K562 (cell line): ENCODE results near the gene MATCAP1. TPM values are rescaled to one million over a fixed set of nuclear protein-coding genes. Genes with fewer than 3 reads are reported as not detected.

ENCODE experiments used
- ATAC-seq: fragments of 200-7000 bp; cut with Tn5 transposase; 3 replicates; pipeline ENCODE4 v1.9.1; 2020; ENCODE audit warnings: moderate library complexity
- BruUV-seq: library from RNA; stranded (reverse); fragments of 400-500 nt; replicated peaks from 2 replicates; lab custom pipeline; 2021; lab: Mats Ljungman, UMichigan
- CTCF ChIA-PET: fragments of 300-600 bp; formaldehyde crosslinking; extraction: SDS; loops from one replicate; lab custom pipeline; 2021; ENCODE audit warnings: low intra/inter-chr PET ratio; lab: Yijun Ruan, JAX
- POLR2A ChIA-PET: fragments of 300-600, 350-650 bp; sonication (Branson Sonifier 250); formaldehyde crosslinking; extraction: SDS; loops from one replicate; lab custom pipeline; 2021; ENCODE audit warnings: antibody characterized with exemption, inconsistent platforms; lab: Yijun Ruan, JAX
- DNase-seq, 4 experiments: peaks; one replicate each; pipeline versions ENCODE4 v3.0.0 to v3.0.0-alpha.2; 2011 to 2018; ENCODE audit warnings: low spot score in 3 of 4, mixed read lengths in 3 of 4; ENCODE audit errors: extremely low read depth in 1 of 4
- FAIRE-seq: peaks from 2 replicates; lab custom pipeline; 2011; peaks lifted over from hg19 to GRCh38; lab: Jason Lieb, UNC
- H2AFZ ChIP-seq: 2 replicates; pipeline ENCODE4 v1.6.0; 2011; ENCODE audit warnings: low read depth, low read length, control low read depth, inconsistent platforms
- H3K27ac ChIP-seq: fragments of 200-600 bp; 3 replicates; pipeline ENCODE4 v1.8.0; 2011; ENCODE audit warnings: low read depth, mild to moderate bottlenecking, control low read depth, inconsistent platforms, low read length, moderate library complexity, mixed read lengths; ENCODE audit errors: extremely low read depth
- H3K27me3 ChIP-seq, 2 experiments: fragments of 300-600 bp in 1 of 2; 2 replicates in 1 of 2; 3 replicates in 1 of 2; pipeline versions ENCODE4 v1.6.0 to v1.8.0; 2011; ENCODE audit warnings: inconsistent platforms in 2 of 2, low read length in 2 of 2, mild to moderate bottlenecking in 1 of 2, mixed read lengths in 1 of 2, moderate library complexity in 1 of 2; ENCODE audit not compliant: control insufficient read depth in 2 of 2, insufficient read depth in 2 of 2
- H3K36me3 ChIP-seq: fragments of 300-600 bp; 3 replicates; pipeline ENCODE4 v1.8.0; 2011; ENCODE audit warnings: mild to moderate bottlenecking, low read length, inconsistent platforms; ENCODE audit not compliant: control insufficient read depth, insufficient read depth
- H3K4me1 ChIP-seq, 2 experiments: fragments of 200-600 bp in 1 of 2; replicated peaks in 1 of 2; 2 replicates in 1 of 2; 3 replicates in 1 of 2; pipeline versions ENCODE4 v1.5.1 to v1.8.0; 2011; ENCODE audit warnings: inconsistent platforms in 2 of 2, low read length in 2 of 2, mild to moderate bottlenecking in 1 of 2, mixed read lengths in 1 of 2, moderate library complexity in 1 of 2; ENCODE audit not compliant: control insufficient read depth in 2 of 2, insufficient read depth in 2 of 2
- H3K4me2 ChIP-seq: 2 replicates; pipeline ENCODE4 v1.6.1; 2011; ENCODE audit warnings: low read length, control low read depth, inconsistent platforms, mixed read lengths; ENCODE audit not compliant: insufficient read depth
- H3K4me3 ChIP-seq: fragments of 200-600 bp; sonication (generic), shearing (Covaris generic); 2 replicates; pipeline ENCODE4 v1.5.1; 2016; ENCODE audit warnings: control low read depth, inconsistent platforms
- H3K79me2 ChIP-seq: fragments of 200-600 bp; 3 replicates; pipeline ENCODE4 v1.8.0; 2011; ENCODE audit warnings: low read length, inconsistent platforms; ENCODE audit not compliant: control insufficient read depth, insufficient read depth
- H3K9ac ChIP-seq, 2 experiments: 2 replicates each; pipeline versions ENCODE4 v1.6.0 to v1.6.1; 2011; ENCODE audit warnings: low read depth in 2 of 2, low read length in 2 of 2, control low read depth in 1 of 2, inconsistent platforms in 1 of 2, mild to moderate bottlenecking in 1 of 2, mixed read lengths in 1 of 2; ENCODE audit not compliant: insufficient read depth in 1 of 2
- H3K9me1 ChIP-seq: one replicate; pipeline ENCODE4 v1.6.0; 2011; ENCODE audit warnings: inconsistent platforms, mild to moderate bottlenecking, low read length, moderate library complexity; ENCODE audit not compliant: control insufficient read depth, insufficient read depth
- H3K9me3 ChIP-seq: replicated peaks from 2 replicates; pipeline ENCODE4 v1.5.1; 2011; ENCODE audit warnings: low read depth, low read length, inconsistent platforms; ENCODE audit not compliant: control insufficient read depth, insufficient read depth
- H4K20me1 ChIP-seq: replicated peaks from 2 replicates; pipeline ENCODE4 v1.6.1; 2011; ENCODE audit warnings: low read length, inconsistent platforms, mixed read lengths; ENCODE audit not compliant: control insufficient read depth, insufficient read depth
- HDAC3 ChIP-seq: fragments of 450-650 bp; IDR thresholded peaks from 2 replicates; pipeline ENCODE4 v1.6.1; 2018; ENCODE audit warnings: borderline replicate concordance, mild to moderate bottlenecking, moderate library complexity; ENCODE audit not compliant: partially characterized antibody
- MTA2 ChIP-seq: fragments of 450-650 bp; IDR thresholded peaks from 2 replicates; pipeline ENCODE4 v1.6.1; 2016; ENCODE audit warnings: low read depth
- POLR2A ChIP-seq: fragments of 450-650 bp; conservative IDR thresholded peaks from 2 replicates; pipeline ENCODE4 v1.6.1; 2016
- RBM17 ChIP-seq: fragments of 200-400 bp; formaldehyde crosslinking; IDR thresholded peaks from 2 replicates; pipeline ENCODE4 v1.6.1; 2017; ENCODE audit warnings: low read depth, mild to moderate bottlenecking, low read length, borderline replicate concordance
- WGBS: fragments of 100-300 bp; shearing (Covaris generic); methylation state at CpG from one replicate; pipeline ENCODE4 v1.1.6; 2016; ENCODE audit warnings: low coverage, mixed read lengths; ENCODE audit not compliant: insufficient coverage; ENCODE audit errors: missing lambda C conversion rate; 5-methylcytosine and 5-hydroxymethylcytosine counted together
- in situ Hi-C: fragments of 300-500 bp; cut with MboI; formaldehyde crosslinking; loops from 4 replicates; pipeline ENCODE4 v1.15.0; 2018; ENCODE audit warnings: inconsistent platforms, mixed read lengths
- intact Hi-C: fragments of 100-400 bp; cut with micrococcal nuclease; formaldehyde crosslinking; loops from 2 replicates; pipeline ENCODE4 v1.14.2; 2022
- polyA plus RNA-seq, 8 experiments: library from polyadenylated mRNA; depleted of rRNA in 4 of 8; stranded (reverse) in 5 of 8; unstranded in 3 of 8; fragments of >200 nt; fragmentation: Nextera tagmentation in 2 of 8; fragmentation: Illumina TruSeq in 1 of 8; extraction: Ambion mirVana in 2 of 8; extraction: Trizol in 1 of 8; gene quantifications; 2 replicates each; pipeline versions ENCODE4 v1.2.1 to v1.2.3, GENCODE V29; 2011 to 2014; ENCODE audit warnings: inconsistent platforms in 1 of 8, missing spikeins in 1 of 8
- total RNA-seq, 7 experiments: library from RNA; depleted of rRNA in 6 of 7; stranded (reverse); fragments of >200 nt in 6 of 7; fragmentation: Illumina TruSeq in 2 of 7; extraction: Trizol in 2 of 7; gene quantifications; 2 replicates each; pipeline versions ENCODE4 v1.2.1 to v1.2.3, GENCODE V29; 2011 to 2021; ENCODE audit warnings: low replicate concordance in 1 of 7
- TF ChIP-seq, protein P1 (sequence below): sonication (generic); formaldehyde crosslinking; IDR thresholded peaks from 2 replicates; pipeline ENCODE4 v1.8.0; 2022; ENCODE audit warnings: missing genetic modification reagents, mild to moderate bottlenecking, moderate library complexity, borderline replicate concordance

MATCAP1 gene
- total and polyA plus RNA-seq, 9 of the 15 experiments (the other 6 are each of a cell fraction or from before 2014, with no cell fraction given) = 3.4 to 20.5 (median 10.3) TPM

DNA sequence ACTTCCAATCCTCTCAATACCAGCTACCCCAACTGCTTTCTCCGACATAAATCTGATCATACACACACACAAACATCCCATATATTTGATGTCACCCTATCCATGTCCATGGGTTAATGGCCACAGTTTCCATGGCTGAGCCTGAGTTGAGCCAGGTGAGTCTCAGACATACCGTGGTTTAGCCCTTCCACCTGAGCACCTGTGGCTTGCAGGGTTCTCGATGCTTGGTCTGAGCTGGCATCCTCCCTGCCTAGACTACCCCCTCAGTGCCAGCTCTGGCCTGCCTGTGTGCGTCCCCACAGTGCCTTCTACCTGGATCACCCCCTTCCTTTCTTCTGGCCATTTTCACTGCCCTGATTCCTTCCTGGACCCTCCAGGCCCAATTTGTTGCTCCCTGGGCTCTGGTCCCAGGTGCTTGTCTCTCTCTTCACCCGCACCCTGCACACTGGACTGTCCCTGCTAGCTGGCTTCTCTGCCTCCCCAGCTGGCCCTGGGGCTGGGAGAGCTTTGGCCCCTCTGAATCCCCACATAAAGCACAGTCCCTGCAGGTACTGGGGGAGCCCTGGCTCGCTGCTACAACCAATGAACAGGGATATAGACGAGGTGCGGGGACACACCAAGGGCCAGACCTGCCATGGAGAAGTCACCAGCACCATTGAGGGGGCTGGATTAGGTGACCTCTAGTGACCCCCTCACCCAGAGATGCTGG, 22.5 kb upstream of the MATCAP1 start:
- no peak overlapping the region for H2AFZ ChIP-seq
- no peak overlapping the region for H3K4me3 ChIP-seq
- no peaks in the 10 kb centered on the region; the same call in 1 of the 2 replicates for H4K20me1 ChIP-seq
- no TSS peak for BruUV-seq
- 83% methylated on average over 8 of the region's 8 CpGs for WGBS
- no peaks in the 10 kb centered on the region for H3K79me2 ChIP-seq
- intact Hi-C loops = no loop called here
- H3K9me3 ChIP-seq = no peaks in the 10 kb centered on the region
- TF ChIP-seq, protein P1, sequence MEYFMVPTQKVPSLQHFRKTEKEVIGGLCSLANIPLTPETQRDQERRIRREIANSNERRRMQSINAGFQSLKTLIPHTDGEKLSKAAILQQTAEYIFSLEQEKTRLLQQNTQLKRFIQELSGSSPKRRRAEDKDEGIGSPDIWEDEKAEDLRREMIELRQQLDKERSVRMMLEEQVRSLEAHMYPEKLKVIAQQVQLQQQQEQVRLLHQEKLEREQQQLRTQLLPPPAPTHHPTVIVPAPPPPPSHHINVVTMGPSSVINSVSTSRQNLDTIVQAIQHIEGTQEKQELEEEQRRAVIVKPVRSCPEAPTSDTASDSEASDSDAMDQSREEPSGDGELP (CRISPR knock-in tag) = no peak
- TF ChIP-seq HDAC3 (no peak), POLR2A (peak; percentile 47), RBM17 (no peak), MTA2 (no peak)
- H3K4me1 ChIP-seq = peaks cover 10 to 58% of the 10 kb centered on the region in 2 experiments; a peak in 4 of 5 replicates
- H3K27me3 ChIP-seq = no peaks in the 10 kb centered on the region
- ChIA-PET CTCF (no interaction called here), POLR2A (interaction anchor here (0.6 to 3.8 kb wide), 3 partner anchors 12 to 270 kb away, joined by 3 to 21 read pairs (median 3); partner anchors contain the start of gene E2F4)
- H3K9me1 ChIP-seq = peaks cover 3% of the 10 kb centered on the region
- no peak for ATAC-seq
- H3K4me2 ChIP-seq = no peak overlapping the region
- FAIRE-seq = no peak
- DNase-seq = no peak
- in situ Hi-C loops = no loop called here
- H3K36me3 ChIP-seq = peaks cover 37% of the 10 kb centered on the region; the same call in 2 of the 3 replicates
- no peak overlapping the region for H3K27ac ChIP-seq
- H3K9ac ChIP-seq = peak overlapping the region in 1 of 2 experiments; percentile 80; a peak in 1 of 4 replicates
